Ovary (tissue), 9 donors: ENCODE measurements around the gene ARHGEF10L. TPM values are rescaled to one million over a fixed set of nuclear protein-coding genes. Genes with fewer than 3 reads are reported as not detected.

Experiments used
- DNase-seq, 5 donors: peaks; one replicate each; pipeline ENCODE4 v3.0.0-alpha.2; 2019 to 2020
- H3K27ac ChIP-seq, 2 donors: fragments of 200-600 bp; one replicate each; pipeline versions ENCODE4 v1.5.1 to v1.8.0; 2019 to 2022
- H3K27me3 ChIP-seq: fragments of 200-600 bp; one replicate; pipeline ENCODE4 v1.8.0; 2022
- H3K36me3 ChIP-seq: fragments of 200-600 bp; sonication (generic); one replicate; pipeline ENCODE4 v1.5.1; 2019
- H3K4me1 ChIP-seq: one replicate; pipeline ENCODE4 v1.8.1; 2013; ENCODE audit warnings: mild to moderate bottlenecking, moderate library complexity; ENCODE audit not compliant: insufficient read depth
- H3K4me3 ChIP-seq: fragments of 200-600 bp; sonication (generic); one replicate; pipeline ENCODE4 v1.5.1; 2017
- H3K9me3 ChIP-seq, 2 donors: fragments of 200-600 bp in 1 of 2; sonication (generic) in 1 of 2; one replicate each; pipeline versions ENCODE4 v1.5.1 to v1.8.1; 2013 to 2019; ENCODE audit warnings: mild to moderate bottlenecking in 1 of 2, moderate library complexity in 1 of 2
- CTCF ChIP-seq, 3 donors: fragments of 450-650 bp in 2 of 3; fragments of 200-600 bp in 1 of 3; IDR thresholded peaks; one replicate each; pipeline versions ENCODE4 v1.5.1 to v1.8.0; 2016 to 2022; ENCODE audit warnings: antibody characterized with exemption in 3 of 3, mild to moderate bottlenecking in 1 of 3
- EP300 ChIP-seq: sonication (generic); formaldehyde crosslinking; IDR thresholded peaks from one replicate; pipeline ENCODE4 v1.6.1; 2017; ENCODE audit warnings: antibody characterized with exemption
- POLR2A ChIP-seq: fragments of 450-650 bp; IDR thresholded peaks from one replicate; pipeline ENCODE4 v1.6.1; 2017; ENCODE audit warnings: antibody characterized with exemption, mild to moderate bottlenecking, moderate library complexity
- WGBS, 3 donors: extraction: QIAGEN DNeasy Blood & Tissue Kit in 1 of 3; methylation state at CpG; one replicate each; pipeline versions ENCODE4 v1.1.5 to v1.1.7; 2013 to 2017; 5-methylcytosine and 5-hydroxymethylcytosine counted together
- intact Hi-C, 4 donors: fragments of 100-400 bp; cut with DNase I; formaldehyde crosslinking; loops; one replicate each; pipeline versions ENCODE4 v1.11.0 to v1.15.1; 2022 to 2023
- polyA plus RNA-seq, 2 donors: library from polyadenylated mRNA; stranded (reverse); fragments of 200-250 nt in 1 of 2; fragments of 350-450 nt in 1 of 2; fragmentation: Illumina TruSeq in 1 of 2; extraction: RNeasy Lipid Tissue Mini Kit (QIAGEN cat#74804) in 1 of 2; gene quantifications; one replicate each; pipeline ENCODE4 v1.2.3, GENCODE V29; 2013 to 2014
- total RNA-seq, 7 donors: library from RNA; depleted of rRNA in 2 of 7; stranded (reverse); fragments of >200 nt in 2 of 7; fragmentation: NEBNext Ultra II Directional in 3 of 7; extraction: Animal tissue kit (Norgen Biotek cat#: 25700) in 3 of 7; gene quantifications; one replicate each; pipeline versions ENCODE4 v1.1.0 to v1.2.4, GENCODE V29; 2016 to 2023
- donor health status: DM: no; HTN: no; CAD: no; lungs with moderate emphysema.
- donor health status: DM: no; HTN: no; CAD: no.
- donor health status: Bipolar disorder and iron deficiency.
- donor health status: DM: yes; HTN: yes; CAD: no.
- donor health status: DM: no; HTN: no; CAD: no.
- donor health status: DM: yes; HTN: yes; CAD: no.

ARHGEF10L gene
- total and polyA plus RNA-seq, 9 donors: 3.6 to 23.0 (median 18.3) TPM

DNA sequence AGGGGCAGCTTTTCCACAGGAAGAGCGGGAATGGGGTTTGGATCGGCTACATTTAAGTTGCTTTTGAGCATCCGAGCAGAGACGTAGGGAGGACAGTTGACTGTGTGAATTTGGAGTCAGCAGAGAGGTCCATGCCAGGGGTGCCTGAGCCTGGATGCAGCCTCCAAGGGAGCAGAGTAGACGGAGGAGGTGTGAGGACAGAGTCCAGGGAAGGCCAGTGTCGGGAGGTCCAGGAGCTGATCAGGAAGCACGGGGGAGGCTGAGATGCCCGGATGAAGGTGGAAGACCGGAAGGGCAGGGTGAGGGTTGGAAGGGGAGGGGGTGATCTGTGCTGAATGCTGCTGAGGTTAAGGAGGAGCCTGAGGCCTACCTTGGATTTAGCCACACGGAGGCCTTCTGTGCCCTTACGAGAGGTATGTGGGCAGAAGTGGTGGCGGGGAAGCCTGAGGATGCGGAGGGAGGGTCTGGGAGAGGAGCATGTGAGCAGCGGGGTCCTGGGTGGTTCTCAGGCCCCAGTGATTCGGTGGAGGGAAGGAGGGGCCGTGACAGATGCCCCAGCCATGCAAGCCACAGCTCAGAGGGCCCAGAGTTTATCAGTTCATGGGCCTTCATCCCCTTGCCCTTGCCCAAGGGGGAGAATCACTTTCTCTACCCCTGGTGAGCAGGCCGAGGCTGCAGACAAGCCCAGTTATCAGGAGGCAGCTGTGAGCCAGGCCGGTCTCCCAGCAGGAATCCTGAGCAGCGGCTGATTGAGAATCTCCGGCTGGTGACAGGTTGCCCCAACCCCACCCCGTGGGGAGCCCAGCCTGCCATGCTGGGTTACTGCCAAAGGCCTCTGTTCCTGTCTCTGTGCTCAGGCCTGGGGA is 161.7 kb downstream of the ARHGEF10L start:
- TF ChIP-seq CTCF (IDR thresholded peaks at IDR 0.05) (no peak), EP300 (no peak), POLR2A (no peak)
- H3K4me3 ChIP-seq: no peak overlapping the region
- no peaks in the 10 kb centered on the region for H3K36me3 ChIP-seq
- no peak for DNase-seq
- no peak overlapping the region for H3K27ac ChIP-seq
- H3K27me3 ChIP-seq: no peaks in the 10 kb centered on the region
- intact Hi-C loops: no loop called here
- WGBS, 3 donors: 71 to 75% (median 71%) methylated on average over 21 of the region's 21 CpGs
- no peaks in the 10 kb centered on the region for H3K9me3 ChIP-seq
- H3K4me1 ChIP-seq: no peaks in the 10 kb centered on the region

DNA sequence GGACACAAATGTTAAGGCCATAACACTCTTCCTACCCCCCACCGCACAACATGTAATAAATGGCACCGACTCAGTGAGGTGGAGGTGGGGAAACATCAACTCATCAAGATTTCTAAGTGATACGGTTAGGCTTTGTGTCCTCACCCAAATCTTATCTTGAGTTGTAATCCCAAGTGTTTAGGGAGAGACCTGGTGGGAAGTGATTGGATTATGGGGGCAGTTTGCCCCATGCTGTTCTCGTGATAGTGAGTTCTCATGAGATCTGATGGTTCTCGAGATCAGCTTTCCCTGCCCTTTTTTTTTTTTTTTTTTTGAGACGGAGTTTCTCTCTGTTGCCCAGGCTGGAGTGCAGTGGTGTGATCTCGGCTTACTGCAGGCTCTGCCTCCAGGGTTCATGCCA is 164.7 kb downstream of the ARHGEF10L start:
- intact Hi-C loops: no loop called here
- Histone ChIP-seq H3K4me1 (no peaks in the 10 kb centered on the region), H3K27me3 (no peaks in the 10 kb centered on the region), H3K4me3 (no peak overlapping the region), H3K9me3 (no peaks in the 10 kb centered on the region), H3K27ac (no peak overlapping the region), H3K36me3 (no peaks in the 10 kb centered on the region)
- 79 to 88% (median 82%) methylated on average over 7 of the region's 7 CpGs for WGBS, 3 donors
- TF ChIP-seq EP300: no peak
- no peak for TF ChIP-seq POLR2A
- no peak for DNase-seq

GRCh38 chr1:17706445-17706844 is 166.9 kb downstream of the ARHGEF10L start:
- WGBS, 3 donors: 54 to 58% (median 55%) methylated on average over 10 of the region's 10 CpGs
- Histone ChIP-seq H3K9me3 (peaks cover 0 to 3% of the 10 kb centered on the region in 2 donors), H3K27ac (no peak overlapping the region), H3K27me3 (no peaks in the 10 kb centered on the region), H3K4me1 (no peaks in the 10 kb centered on the region), H3K36me3 (no peaks in the 10 kb centered on the region), H3K4me3 (no peak overlapping the region)
- intact Hi-C loops: no loop called here
- TF ChIP-seq POLR2A (no peak), EP300 (no peak), CTCF (IDR thresholded peaks at IDR 0.05) (no peak)
- DNase-seq: no peak

DNA sequence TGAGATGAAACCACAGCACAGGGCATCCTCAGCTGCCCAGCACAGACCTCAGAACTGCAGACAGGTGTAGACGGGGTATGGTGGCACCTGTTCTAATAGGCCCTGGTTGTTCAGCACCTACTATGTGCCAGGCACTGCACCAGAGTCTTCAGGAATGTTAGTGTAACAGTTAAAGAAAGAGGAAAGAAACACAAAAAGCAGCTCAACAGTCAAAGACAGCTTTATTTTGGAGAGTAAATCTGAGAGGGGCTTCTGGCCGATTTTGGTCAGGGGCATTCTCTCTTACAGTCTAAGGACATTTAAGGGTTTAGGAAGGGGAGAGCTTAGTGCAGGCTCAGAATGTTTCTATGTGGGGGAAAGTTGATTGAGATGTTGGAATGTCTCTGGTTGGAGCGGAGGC is 170.5 kb downstream of the ARHGEF10L start:
- no peak for DNase-seq
- no peak overlapping the region for H3K27ac ChIP-seq
- intact Hi-C loops: no loop called here
- H3K4me1 ChIP-seq: no peaks in the 10 kb centered on the region
- no peak overlapping the region for H3K4me3 ChIP-seq
- no peaks in the 10 kb centered on the region for H3K36me3 ChIP-seq
- no peak for TF ChIP-seq CTCF (IDR thresholded peaks at IDR 0.05)
- TF ChIP-seq EP300: no peak
- no peak for TF ChIP-seq POLR2A
- 87 to 93% (median 90%) methylated on average over 3 of the region's 3 CpGs for WGBS, 3 donors
- no peaks in the 10 kb centered on the region for H3K27me3 ChIP-seq
- peaks cover 0 to 3% of the 10 kb centered on the region in 2 donors for H3K9me3 ChIP-seq

GRCh38 chr1:17710889-17711576 is 171.5 kb downstream of the ARHGEF10L start:
- intact Hi-C loops: no loop called here
- TF ChIP-seq POLR2A (no peak), CTCF (IDR thresholded peaks at IDR 0.05) (no peak), EP300 (no peak)
- no peaks in the 10 kb centered on the region for H3K4me1 ChIP-seq
- H3K27me3 ChIP-seq: no peaks in the 10 kb centered on the region
- no peak for DNase-seq
- WGBS, 3 donors: 72 to 87% (median 83%) methylated on average over 4 of the region's 4 CpGs
- H3K27ac ChIP-seq: no peak overlapping the region
- no peaks in the 10 kb centered on the region for H3K36me3 ChIP-seq
- no peak overlapping the region for H3K4me3 ChIP-seq
- peaks cover 0 to 3% of the 10 kb centered on the region in 2 donors for H3K9me3 ChIP-seq
